NB4 (cell line): ENCODE measurements around the gene PFN2.
"Not testable (repeated sequence)": the region's sequence is repeated elsewhere in the genome, so short reads cannot be mapped to it uniquely, and the experiment has no call there.

Experiments
- DNase-seq: peaks from one replicate; pipeline ENCODE4 v3.0.0; 2010; ENCODE audit warnings: low read depth
- H3K4me3 ChIP-seq: one replicate; pipeline ENCODE4 v1.5.1; 2011; ENCODE audit warnings: mild to moderate bottlenecking, low read depth, low read length, moderate library complexity
- CTCF ChIP-seq: IDR thresholded peaks from one replicate; pipeline ENCODE4 v1.5.1; 2012; ENCODE audit warnings: low read depth, low read length
- MAX ChIP-seq: IDR thresholded peaks from 2 replicates; pipeline ENCODE4 v1.6.1; 2011; ENCODE audit warnings: low read depth, low read length
- MYC ChIP-seq: IDR thresholded peaks from 2 replicates; pipeline ENCODE4 v1.6.1; 2011; ENCODE audit warnings: low read depth, low read length
- POLR2A ChIP-seq: IDR thresholded peaks from 2 replicates; pipeline ENCODE4 v1.6.1; 2011; ENCODE audit warnings: mild to moderate bottlenecking; ENCODE audit not compliant: insufficient read length; ENCODE audit errors: extremely low read depth

Gene PFN2

GRCh38 chr3:149955449-149955848 is 15.2 kb downstream of the PFN2 start:
- no peak overlapping the region for H3K4me3 ChIP-seq
- DNase-seq, result no peak
- no peak for TF ChIP-seq CTCF
- TF ChIP-seq MYC, result no peak
- no peak for TF ChIP-seq POLR2A
- no peak for TF ChIP-seq MAX

GRCh38 chr3:149954812-149955211 is 15.9 kb downstream of the PFN2 start:
- H3K4me3 ChIP-seq, result no peak overlapping the region
- TF ChIP-seq POLR2A, result no peak
- no peak for TF ChIP-seq CTCF
- no peak for TF ChIP-seq MYC
- TF ChIP-seq MAX, result no peak
- no peak for DNase-seq

- TF ChIP-seq MAX (no peak), POLR2A (no peak), MYC (no peak), CTCF (no peak)
- H3K4me3 ChIP-seq, result no peak overlapping the region
- no peak for DNase-seq
Observed at GRCh38 chr3:149949181-149949580, 21.5 kb downstream of the PFN2 start.

DNA sequence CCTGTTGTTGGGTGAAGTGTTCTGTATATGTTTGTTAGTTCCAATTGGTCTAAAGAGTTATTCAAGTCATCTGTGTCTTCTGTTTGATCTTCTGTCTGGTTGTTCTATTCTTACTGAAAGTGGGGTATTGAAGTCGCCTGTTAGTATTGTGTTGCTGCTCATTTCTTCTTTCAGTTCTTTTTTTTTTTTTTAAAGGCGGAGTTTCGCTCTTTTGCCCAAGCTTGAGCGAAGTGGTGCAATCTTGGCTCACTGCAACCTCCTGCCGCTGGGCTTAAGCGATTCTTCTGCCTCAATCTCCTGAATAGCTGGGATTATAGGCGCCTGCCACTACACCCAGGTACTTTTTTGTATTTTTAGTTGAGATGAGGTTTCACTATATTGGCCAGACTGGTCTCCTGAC is 23.5 kb downstream of the PFN2 start:
- TF ChIP-seq MYC, result no peak
- TF ChIP-seq CTCF, result no peak
- no peak for TF ChIP-seq MAX
- no peak for TF ChIP-seq POLR2A
- DNase-seq, result no peak
- no peak overlapping the region for H3K4me3 ChIP-seq

- not testable (repeated sequence) for DNase-seq, H3K4me3 ChIP-seq
Observed at GRCh38 chr3:149943966-149944365, 26.7 kb downstream of the PFN2 start.

GRCh38 chr3:149942409-149942808 is 28.3 kb downstream of the PFN2 start:
- no peak for DNase-seq
- H3K4me3 ChIP-seq, result no peak overlapping the region
- TF ChIP-seq MAX (no peak), POLR2A (no peak), MYC (no peak), CTCF (no peak)
